ENCODE results near the gene PHKG2. TPM values are rescaled to one million over a fixed set of nuclear protein-coding genes. Genes with fewer than 3 reads are reported as not detected.
A peak's percentile ranks its signal among the peaks of the same experiment; 100 is the strongest.

The PHKG2 gene
- total RNA-seq, 2 donors from 2014 or later = 17.6 to 24.7 TPM

DNA sequence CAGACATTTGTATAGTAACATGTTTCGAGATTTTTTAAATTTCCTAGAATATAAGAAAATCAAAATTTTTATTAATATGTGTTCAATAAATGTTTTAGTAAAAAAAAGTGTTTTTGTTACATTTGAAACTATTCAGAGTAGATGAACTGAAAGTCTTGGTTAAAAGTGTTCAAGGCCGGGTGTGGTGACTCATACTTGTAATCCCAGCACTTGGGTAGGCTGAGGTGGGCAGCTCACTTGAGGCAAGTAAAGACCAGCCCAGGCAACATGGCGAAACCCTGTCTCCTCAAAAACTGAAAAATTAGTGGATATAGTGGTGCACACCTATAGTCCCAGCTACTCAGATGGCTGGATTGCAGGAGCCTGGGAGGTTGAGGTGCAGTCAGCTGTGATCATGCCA, 16.8 kb upstream of the PHKG2 start:
- ATAC-seq = no peak

DNA sequence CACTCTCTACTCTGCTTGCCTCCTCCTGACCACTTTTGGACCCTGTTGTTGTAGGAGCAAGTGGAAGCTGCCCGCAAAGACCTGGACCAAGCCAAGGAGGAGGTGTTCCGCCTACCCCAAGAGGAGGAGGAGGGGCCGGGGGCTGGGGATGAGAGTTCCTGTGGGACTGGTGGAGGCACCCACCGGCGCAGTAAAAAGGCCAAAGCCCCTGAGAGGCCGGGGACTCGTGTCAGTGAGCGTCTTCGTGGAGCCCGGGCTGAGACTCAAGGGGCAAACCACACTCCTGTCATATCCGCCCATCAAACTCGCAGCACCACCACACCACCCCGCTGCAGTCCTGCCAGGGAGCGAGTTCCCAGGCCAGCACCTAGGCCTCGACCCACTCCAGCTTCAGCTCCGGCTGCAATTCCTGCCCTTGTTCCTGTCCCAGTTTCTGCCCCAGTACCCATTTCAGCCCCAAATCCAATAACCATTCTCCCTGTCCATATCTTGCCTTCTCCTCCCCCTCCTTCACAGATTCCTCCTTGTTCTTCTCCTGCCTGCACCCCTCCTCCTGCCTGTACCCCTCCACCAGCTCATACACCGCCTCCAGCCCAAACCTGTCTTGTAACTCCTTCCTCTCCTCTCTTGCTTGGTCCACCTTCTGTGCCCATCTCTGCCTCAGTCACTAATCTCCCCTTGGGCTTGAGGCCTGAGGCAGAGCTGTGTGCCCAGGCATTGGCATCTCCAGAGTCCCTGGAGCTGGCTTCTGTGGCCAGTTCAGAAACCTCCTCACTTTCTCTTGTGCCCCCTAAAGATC, 11.0 kb upstream of the PHKG2 start:
- DNase-seq (no peak), ATAC-seq (no peak)
- Histone ChIP-seq H3K9me3 (no peaks in the 10 kb centered on the region), H3K27me3 (no peaks in the 10 kb centered on the region), H3K4me3 (no peak overlapping the region), H3K27ac (no peak overlapping the region), H3K36me3 (replicated peaks in 1 of 2; ENCODE audit: insufficient read depth in 1 of 2, low read depth in 2 of 2) (peaks cover 35 to 48% of the 10 kb centered on the region in 2 donors), H3K4me1 (peaks cover 30% of the 10 kb centered on the region)
- TF ChIP-seq POLR2A (IDR thresholded peaks at IDR 0.05) = no peak
- TF ChIP-seq, protein P1, sequence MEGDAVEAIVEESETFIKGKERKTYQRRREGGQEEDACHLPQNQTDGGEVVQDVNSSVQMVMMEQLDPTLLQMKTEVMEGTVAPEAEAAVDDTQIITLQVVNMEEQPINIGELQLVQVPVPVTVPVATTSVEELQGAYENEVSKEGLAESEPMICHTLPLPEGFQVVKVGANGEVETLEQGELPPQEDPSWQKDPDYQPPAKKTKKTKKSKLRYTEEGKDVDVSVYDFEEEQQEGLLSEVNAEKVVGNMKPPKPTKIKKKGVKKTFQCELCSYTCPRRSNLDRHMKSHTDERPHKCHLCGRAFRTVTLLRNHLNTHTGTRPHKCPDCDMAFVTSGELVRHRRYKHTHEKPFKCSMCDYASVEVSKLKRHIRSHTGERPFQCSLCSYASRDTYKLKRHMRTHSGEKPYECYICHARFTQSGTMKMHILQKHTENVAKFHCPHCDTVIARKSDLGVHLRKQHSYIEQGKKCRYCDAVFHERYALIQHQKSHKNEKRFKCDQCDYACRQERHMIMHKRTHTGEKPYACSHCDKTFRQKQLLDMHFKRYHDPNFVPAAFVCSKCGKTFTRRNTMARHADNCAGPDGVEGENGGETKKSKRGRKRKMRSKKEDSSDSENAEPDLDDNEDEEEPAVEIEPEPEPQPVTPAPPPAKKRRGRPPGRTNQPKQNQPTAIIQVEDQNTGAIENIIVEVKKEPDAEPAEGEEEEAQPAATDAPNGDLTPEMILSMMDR (IDR thresholded peaks at IDR 0.05) = no peak
- 93 to 96% methylated on average over 11 to 13 of the region's 17 CpGs for WGBS, 2 donors
- intact Hi-C loops (cut with DNase I) = no loop called here

More for the DNA sequence above, 16.8 kb upstream of the PHKG2 start:
- no peak overlapping the region for H3K4me3 ChIP-seq
- H3K36me3 ChIP-seq (replicated peaks in 1 of 2; ENCODE audit: insufficient read depth in 1 of 2, low read depth in 2 of 2) = peaks cover 20 to 47% of the 10 kb centered on the region in 2 donors
- TF ChIP-seq POLR2A (IDR thresholded peaks at IDR 0.05) = no peak
- TF ChIP-seq, protein P1 (IDR thresholded peaks at IDR 0.05) = no peak
- 91 to 96% methylated on average over 3 of the region's 3 CpGs for WGBS, 2 donors
- no peaks in the 10 kb centered on the region for H3K9me3 ChIP-seq
- no peak for DNase-seq
- H3K4me1 ChIP-seq = no peaks in the 10 kb centered on the region
- H3K27me3 ChIP-seq = no peaks in the 10 kb centered on the region
- intact Hi-C loops (cut with DNase I) = no loop called here
- no peak overlapping the region for H3K27ac ChIP-seq

DNA sequence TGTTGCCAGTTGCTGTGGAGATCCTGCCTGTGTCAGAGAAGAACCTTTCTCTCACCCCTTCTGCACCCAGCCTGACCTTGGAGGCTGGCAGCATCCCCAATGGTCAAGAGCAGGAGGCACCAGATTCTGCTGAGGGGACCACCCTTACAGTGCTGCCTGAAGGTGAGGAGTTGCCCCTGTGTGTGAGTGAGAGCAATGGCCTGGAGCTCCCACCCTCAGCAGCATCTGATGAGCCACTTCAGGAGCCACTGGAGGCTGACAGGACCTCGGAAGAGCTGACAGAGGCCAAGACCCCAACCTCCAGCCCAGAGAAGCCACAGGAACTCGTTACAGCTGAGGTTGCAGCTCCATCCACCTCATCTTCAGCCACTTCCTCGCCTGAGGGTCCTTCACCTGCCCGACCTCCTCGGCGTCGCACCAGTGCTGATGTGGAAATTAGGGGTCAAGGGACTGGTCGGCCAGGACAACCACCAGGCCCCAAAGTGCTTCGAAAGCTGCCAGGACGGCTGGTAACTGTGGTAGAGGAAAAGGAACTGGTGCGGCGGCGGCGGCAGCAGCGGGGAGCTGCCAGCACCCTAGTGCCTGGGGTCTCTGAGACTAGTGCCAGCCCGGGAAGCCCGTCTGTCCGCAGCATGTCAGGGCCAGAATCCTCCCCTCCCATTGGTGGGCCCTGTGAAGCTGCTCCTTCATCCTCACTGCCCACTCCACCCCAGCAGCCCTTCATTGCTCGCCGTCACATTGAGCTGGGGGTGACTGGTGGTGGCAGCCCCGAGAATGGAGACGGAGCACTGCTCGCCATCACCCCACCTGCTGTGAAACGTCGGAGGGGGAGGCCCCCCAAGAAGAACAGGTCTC, 10.2 kb upstream of the PHKG2 start:
- Histone ChIP-seq H3K27me3 (no peaks in the 10 kb centered on the region), H3K4me3 (no peak overlapping the region), H3K36me3 (replicated peaks in 1 of 2; ENCODE audit: insufficient read depth in 1 of 2, low read depth in 2 of 2) (peaks cover 35 to 44% of the 10 kb centered on the region in 2 donors), H3K4me1 (peaks cover 32% of the 10 kb centered on the region), H3K9me3 (no peaks in the 10 kb centered on the region), H3K27ac (no peak overlapping the region)
- no peak for DNase-seq
- WGBS, 2 donors = 88 to 92% methylated on average over 18 to 21 of the region's 25 CpGs
- intact Hi-C loops (cut with DNase I) = no loop called here
- ATAC-seq = no peak
- TF ChIP-seq, protein P1 (IDR thresholded peaks at IDR 0.05) = no peak
- no peak for TF ChIP-seq POLR2A (IDR thresholded peaks at IDR 0.05)

DNA sequence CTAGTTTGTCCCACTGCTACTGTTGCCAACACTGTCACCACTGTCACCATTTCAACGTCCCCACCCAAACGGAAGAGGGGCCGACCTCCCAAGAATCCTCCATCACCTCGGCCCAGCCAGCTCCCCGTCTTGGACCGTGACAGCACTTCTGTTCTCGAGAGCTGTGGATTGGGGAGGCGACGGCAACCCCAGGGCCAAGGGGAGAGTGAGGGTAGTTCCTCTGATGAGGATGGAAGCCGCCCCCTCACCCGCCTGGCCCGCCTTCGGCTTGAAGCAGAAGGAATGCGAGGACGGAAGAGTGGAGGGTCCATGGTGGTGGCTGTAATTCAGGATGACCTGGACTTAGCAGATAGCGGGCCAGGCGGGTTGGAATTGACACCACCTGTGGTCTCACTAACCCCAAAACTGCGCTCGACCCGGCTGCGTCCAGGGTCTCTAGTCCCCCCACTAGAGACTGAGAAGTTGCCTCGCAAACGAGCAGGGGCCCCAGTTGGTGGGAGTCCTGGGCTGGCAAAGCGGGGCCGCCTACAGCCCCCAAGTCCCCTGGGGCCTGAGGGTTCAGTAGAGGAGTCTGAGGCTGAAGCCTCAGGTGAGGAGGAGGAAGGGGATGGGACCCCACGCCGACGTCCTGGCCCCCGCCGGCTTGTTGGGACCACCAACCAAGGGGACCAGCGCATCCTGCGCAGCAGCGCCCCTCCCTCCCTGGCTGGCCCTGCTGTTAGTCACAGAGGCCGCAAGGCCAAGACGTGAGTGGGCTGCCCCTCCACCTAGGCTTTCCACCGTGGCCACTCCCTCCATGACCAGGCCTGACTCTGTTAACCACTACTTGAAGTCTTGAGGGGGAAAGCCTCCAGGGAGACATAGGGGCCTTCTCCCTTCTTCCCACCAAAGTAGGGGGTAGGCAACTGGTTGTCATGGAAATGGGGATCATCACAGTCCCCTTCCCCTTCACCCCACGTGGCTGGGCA, 9.0 kb upstream of the PHKG2 start:
- ATAC-seq (no peak), DNase-seq (no peak)
- 88 to 90% methylated on average over 19 to 37 of the region's 37 CpGs for WGBS, 2 donors
- Histone ChIP-seq H3K36me3 (replicated peaks in 1 of 2; ENCODE audit: insufficient read depth in 1 of 2, low read depth in 2 of 2) (peaks cover 27 to 35% of the 10 kb centered on the region in 2 donors), H3K4me1 (peaks cover 32% of the 10 kb centered on the region), H3K27ac (peak overlapping the region; percentile 6 to 90 (median 82)), H3K27me3 (no peaks in the 10 kb centered on the region), H3K9me3 (no peaks in the 10 kb centered on the region), H3K4me3 (no peak overlapping the region)
- TF ChIP-seq POLR2A (IDR thresholded peaks at IDR 0.05) = no peak
- TF ChIP-seq, protein P1 (IDR thresholded peaks at IDR 0.05) = no peak
- intact Hi-C loops (cut with DNase I) = no loop called here

All from body of pancreas (tissue), 4 donors.